HCT116 (cell line): Measurements from ENCODE around the gene SLC13A3. TPM values are rescaled to one million over a fixed set of nuclear protein-coding genes. Genes with fewer than 3 reads are reported as not detected.

Experiments used
- ATAC-seq: fragments of 200-7000 bp; cut with Tn5 transposase; 2 replicates; pipeline ENCODE4 v1.9.1; 2020; ENCODE audit warnings: mild to moderate bottlenecking, moderate library complexity
- BruUV-seq: library from RNA; stranded (reverse); fragments of 400-500 nt; replicated peaks from 2 replicates; lab custom pipeline; 2021; lab: Mats Ljungman, UMichigan
- CTCF ChIA-PET: fragments of 300-600 bp; sonication (Branson Sonifier 250); formaldehyde crosslinking; loops from one replicate; lab custom pipeline; 2021; ENCODE audit warnings: antibody characterized with exemption; lab: Charles Lee
- POLR2A ChIA-PET: fragments of 300-600, 350-600 bp; sonication (Branson Sonifier 250); formaldehyde crosslinking; loops from one replicate; lab custom pipeline; 2021; ENCODE audit warnings: antibody characterized with exemption; lab: Charles Lee
- RAD21 ChIA-PET, 2 experiments: fragments of 300-600 bp; sonication (Branson Sonifier 250); formaldehyde crosslinking; loops; one replicate each; lab custom pipeline; 2023; ENCODE audit warnings: low total read pairs in 2 of 2; ENCODE audit not compliant: uncharacterized antibody in 2 of 2, unreplicated experiment in 2 of 2, low non-redundant PET in 1 of 2; lab: Charles Lee
- DNase-seq: peaks from one replicate; pipeline ENCODE4 v3.0.0-alpha.2; 2010; ENCODE audit warnings: low read depth, low spot score
- H2AFZ ChIP-seq: fragments of 200-600 bp; shearing (Covaris generic), sonication (generic); 2 replicates; pipeline ENCODE4 v1.6.1; 2017; ENCODE audit warnings: low read depth, mixed run types, mixed read lengths, antibody characterized with exemption, low read length; ENCODE audit not compliant: poor library complexity, severe bottlenecking
- H3K27ac ChIP-seq: 2 replicates; pipeline ENCODE4 v1.5.1; 2012; ENCODE audit warnings: low read depth, low read length
- H3K27me3 ChIP-seq: fragments of 200-600 bp; sonication (generic); 2 replicates; pipeline ENCODE4 v1.6.1; 2016; ENCODE audit warnings: mixed run types, low read length, mixed read lengths; ENCODE audit not compliant: insufficient read depth
- H3K36me3 ChIP-seq, 2 experiments: fragments of 200-500 bp in 1 of 2; fragments of 200-600 bp in 1 of 2; sonication (Bioruptor generic) in 1 of 2; sonication (generic) in 1 of 2; 2 replicates each; pipeline versions ENCODE4 v1.5.1 to v1.6.1; 2014 to 2016; ENCODE audit warnings: low read length in 2 of 2, inconsistent platforms in 1 of 2, mixed read lengths in 1 of 2, mixed run types in 1 of 2; ENCODE audit not compliant: insufficient read depth in 2 of 2, control insufficient read depth in 1 of 2
- H3K4me1 ChIP-seq, 2 experiments: fragments of 200-600 bp in 1 of 2; sonication (generic) in 1 of 2; 2 replicates each; pipeline versions ENCODE4 v1.5.1 to v1.6.1; 2012 to 2017; ENCODE audit warnings: low read length in 2 of 2, inconsistent platforms in 1 of 2, mild to moderate bottlenecking in 1 of 2, mixed read lengths in 1 of 2, mixed run types in 1 of 2, moderate library complexity in 1 of 2; ENCODE audit not compliant: insufficient read depth in 2 of 2, control insufficient read depth in 1 of 2
- H3K4me2 ChIP-seq: fragments of 200-600 bp; sonication (generic); 2 replicates; pipeline ENCODE4 v1.6.1; 2017; ENCODE audit warnings: mixed run types, low read length, mixed read lengths
- H3K4me3 ChIP-seq, 2 experiments: fragments of 200-600 bp in 1 of 2; sonication (generic) in 1 of 2; replicated peaks in 1 of 2; 2 replicates each; pipeline ENCODE4 v1.5.1; 2011 to 2016; ENCODE audit warnings: low read length in 2 of 2, control low read depth in 1 of 2, low read depth in 1 of 2, mild to moderate bottlenecking in 1 of 2, mixed read lengths in 1 of 2, mixed run types in 1 of 2
- H3K79me2 ChIP-seq: fragments of 200-600 bp; sonication (generic); 2 replicates; pipeline ENCODE4 v1.6.1; 2017; ENCODE audit warnings: mild to moderate bottlenecking, mixed run types, low read length, moderate library complexity, mixed read lengths; ENCODE audit not compliant: insufficient read depth
- H3K9ac ChIP-seq: fragments of 200-600 bp; sonication (generic); 2 replicates; pipeline ENCODE4 v1.6.1; 2016; ENCODE audit warnings: low read length, mixed read lengths
- H3K9me2 ChIP-seq: fragments of 200-600 bp; sonication (generic), shearing (Covaris generic); 2 replicates; pipeline ENCODE4 v1.6.1; 2017; ENCODE audit warnings: mixed run types, mild to moderate bottlenecking, moderate library complexity; ENCODE audit not compliant: insufficient read depth
- H3K9me3 ChIP-seq, 2 experiments: fragments of 200-500 bp in 1 of 2; fragments of 200-600 bp in 1 of 2; sonication (Bioruptor generic) in 1 of 2; sonication (generic) in 1 of 2; 2 replicates each; pipeline ENCODE4 v1.6.1; 2014 to 2017; ENCODE audit warnings: low read length in 2 of 2, mixed read lengths in 2 of 2, inconsistent platforms in 1 of 2, low read depth in 1 of 2, mild to moderate bottlenecking in 1 of 2, mixed run types in 1 of 2, moderate library complexity in 1 of 2; ENCODE audit not compliant: control insufficient read depth in 1 of 2, insufficient read depth in 1 of 2
- H4K20me1 ChIP-seq: fragments of 200-600 bp; sonication (generic), shearing (Covaris generic); 2 replicates; pipeline ENCODE4 v1.6.1; 2017; ENCODE audit warnings: mixed run types, mild to moderate bottlenecking, moderate library complexity; ENCODE audit not compliant: insufficient read depth
- CBX3 ChIP-seq: IDR thresholded peaks from 2 replicates; pipeline ENCODE4 v1.6.1; 2012; ENCODE audit warnings: low read depth
- CEBPB ChIP-seq: IDR thresholded peaks from 2 replicates; pipeline ENCODE4 v1.6.1; 2012; ENCODE audit warnings: low read depth
- EZH2 ChIP-seq: fragments of 200-600 bp; sonication (generic); IDR thresholded peaks from 2 replicates; pipeline ENCODE4 v1.6.1; 2017; ENCODE audit warnings: antibody characterized with exemption, mixed run types
- EZH2phosphoT487 ChIP-seq: fragments of 200-600 bp; IDR thresholded peaks from 2 replicates; pipeline ENCODE4 v1.6.1; 2018; ENCODE audit warnings: antibody characterized with exemption, borderline replicate concordance
- JUND ChIP-seq: IDR thresholded peaks from 2 replicates; pipeline ENCODE4 v1.6.1; 2012
- MAX ChIP-seq: IDR thresholded peaks from 2 replicates; pipeline ENCODE4 v1.6.1; 2012
- POLR2A ChIP-seq: IDR thresholded peaks from 2 replicates; pipeline ENCODE4 v1.7.0; 2011; ENCODE audit warnings: borderline replicate concordance; ENCODE audit not compliant: insufficient read depth, insufficient read length; ENCODE audit errors: extremely low read depth
- REST ChIP-seq: IDR thresholded peaks from 2 replicates; pipeline ENCODE4 v1.6.1; 2012; ENCODE audit warnings: low read depth
- SIN3A ChIP-seq: IDR thresholded peaks from 2 replicates; pipeline ENCODE4 v1.6.1; 2012; ENCODE audit warnings: low read depth
- SP1 ChIP-seq: IDR thresholded peaks from 2 replicates; pipeline ENCODE4 v1.6.1; 2012; ENCODE audit warnings: low read depth
- SRF ChIP-seq: IDR thresholded peaks from 2 replicates; pipeline ENCODE4 v1.6.1; 2012; ENCODE audit warnings: low read depth
- TCF7L2 ChIP-seq: IDR thresholded peaks from 2 replicates; pipeline ENCODE4 v1.7.0; 2011; ENCODE audit warnings: borderline replicate concordance, inconsistent platforms; ENCODE audit not compliant: insufficient read depth, insufficient read length; ENCODE audit errors: extremely low read depth
- YY1 ChIP-seq: IDR thresholded peaks from 2 replicates; pipeline ENCODE4 v1.6.1; 2011; ENCODE audit warnings: low read length, low read depth, moderate library complexity, mild to moderate bottlenecking; ENCODE audit not compliant: insufficient replicate concordance; ENCODE audit errors: extremely low read depth
- ZFX ChIP-seq: fragments of 450-650 bp; IDR thresholded peaks from 2 replicates; pipeline ENCODE4 v1.6.1; 2017
- intact Hi-C: fragments of 100-400 bp; cut with micrococcal nuclease; formaldehyde crosslinking; loops from 2 replicates; pipeline ENCODE4 v1.10.0; 2022
- total RNA-seq: library from RNA; stranded (reverse); gene quantifications from one replicate; pipeline ENCODE4 v1.2.1, GENCODE V29; 2021; ENCODE audit not compliant: unreplicated experiment

The SLC13A3 gene
- total RNA-seq, 1 experiment from 2014 or later: not detected

GRCh38 chr20:46680684-46681031 lies 29.4 kb upstream of the SLC13A3 start:
- intact Hi-C loops: loop anchor here (1.0 to 5.0 kb wide), 2 partner anchors 118 to 159 kb away; no protein-coding TSS in a partner anchor
- no peak overlapping the region for H3K4me3 ChIP-seq
- H4K20me1 ChIP-seq: no peaks in the 10 kb centered on the region
- TF ChIP-seq POLR2A (no peak), EZH2phosphoT487 (no peak), SRF (no peak), TCF7L2 (no peak), JUND (no peak), SP1 (no peak), EZH2 (no peak), MAX (no peak), CEBPB (no peak), CBX3 (no peak), REST (no peak), ZFX (no peak), SIN3A (no peak), YY1 (no peak)
- TF ChIP-seq, all 23 proteins: peak for 0
- Histone ChIP-seq H3K27me3 (no peaks in the 10 kb centered on the region), H2AFZ (no peak overlapping the region), H3K36me3 (peaks cover 0 to 6% of the 10 kb centered on the region in 2 experiments; a peak in 2 of 4 replicates), H3K9ac (no peak overlapping the region), H3K4me1 (peaks cover 0 to 10% of the 10 kb centered on the region in 2 experiments; a peak in 2 of 4 replicates), H3K9me2 (no peaks in the 10 kb centered on the region), H3K27ac (no peak overlapping the region), H3K4me2 (no peak overlapping the region), H3K9me3 (no peaks in the 10 kb centered on the region), H3K79me2 (peaks cover 5% of the 10 kb centered on the region)
- no TSS peak for BruUV-seq
- no peak for ATAC-seq
- RAD21 ChIA-PET: interaction anchor here (0.6 to 0.7 kb wide), 3 partner anchors 94 to 161 kb away, joined by 3 to 5 read pairs (median 5); no protein-coding TSS in a partner anchor
- DNase-seq: no peak
- CTCF ChIA-PET: interaction anchor here (0.5 to 2.0 kb wide), 4 partner anchors 17 to 159 kb away, joined by 3 to 8 read pairs (median 4); no protein-coding TSS in a partner anchor
- POLR2A ChIA-PET: interaction anchor here (1.0 kb wide), 1 partner anchor 9 kb away, joined by 3 read pairs; the partner anchor contains the start of gene TP53RK
